GM18526 (cell line): ENCODE results near the gene ABCC6.
"Not testable (repeated sequence)": the region's sequence is repeated elsewhere in the genome, so short reads cannot be mapped to it uniquely, and the experiment has no call there.

ENCODE experiments used
- POLR2A ChIP-seq: IDR thresholded peaks from 3 replicates; pipeline ENCODE4 v1.6.1; 2011; ENCODE audit not compliant: insufficient read length; ENCODE audit errors: extremely low read depth

ABCC6 gene

DNA sequence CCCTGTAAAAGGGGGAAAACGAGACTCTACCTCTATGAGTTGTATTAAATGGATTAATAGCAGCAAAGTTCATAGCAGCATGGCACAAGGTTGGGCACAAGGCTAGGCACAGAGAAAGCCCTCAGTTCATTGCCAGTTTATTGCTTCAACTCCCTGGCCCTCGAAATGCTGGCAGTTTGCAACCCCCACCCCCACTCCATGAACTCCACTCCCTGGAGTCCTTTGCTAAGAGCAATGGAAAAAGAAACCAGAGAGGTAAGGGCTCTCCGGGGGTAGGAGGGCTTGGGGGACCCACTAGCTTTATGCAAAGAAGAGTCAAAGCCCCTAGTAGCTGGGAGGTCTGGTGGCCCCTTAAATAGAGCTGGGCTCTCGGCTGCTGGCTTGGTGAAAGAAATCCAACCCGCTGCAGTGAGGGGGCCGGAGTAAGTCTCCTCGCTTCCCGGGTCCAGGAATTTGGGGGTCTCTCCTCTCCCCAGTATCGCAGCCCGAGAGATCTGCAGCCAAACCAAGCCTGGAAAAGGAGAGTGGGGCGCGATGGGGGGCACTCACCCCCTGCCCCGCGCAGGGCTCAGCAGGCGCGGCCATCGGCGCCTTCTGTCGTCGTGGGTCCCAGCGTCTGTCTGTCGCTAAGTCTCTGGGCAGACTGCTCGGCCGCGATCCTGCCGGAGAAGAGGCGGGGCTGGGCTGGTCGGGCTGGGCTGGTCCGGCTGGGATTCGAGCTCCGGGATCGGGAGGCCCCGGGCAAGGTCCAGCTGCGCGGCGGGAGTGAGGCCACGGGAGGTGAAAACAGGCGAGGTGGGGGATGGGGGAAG is at the start of gene ABCC6:
ABCC6 (minus strand) TSS at position 645 of the 812 bp plus-strand sequence; CDS start at position 585, 60 bp downstream.
- TF ChIP-seq POLR2A = not testable (repeated sequence)

GRCh38 chr16:16197966-16198365 is 25.3 kb downstream of the ABCC6 start:
- TF ChIP-seq POLR2A = no peak

DNA sequence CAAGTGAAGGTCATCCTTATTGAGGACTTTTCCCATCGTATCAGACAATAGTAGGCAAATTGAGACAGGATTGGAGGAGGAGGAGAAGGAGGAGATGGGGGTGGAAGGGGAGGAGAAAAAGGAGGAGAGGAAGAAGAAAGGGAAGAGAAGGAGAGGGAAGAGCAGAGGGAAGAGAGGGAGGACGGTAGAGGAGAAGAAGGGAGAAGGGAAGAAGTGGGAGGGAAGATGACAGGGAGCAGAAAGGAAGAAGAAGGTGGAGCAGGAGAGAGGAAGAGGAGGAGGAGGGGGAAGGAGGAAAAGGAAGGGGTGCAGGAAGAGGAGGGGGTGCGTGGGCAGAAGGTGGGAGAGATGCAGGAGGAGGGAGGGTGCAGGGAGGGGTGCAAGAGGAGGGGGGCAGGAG is 26.0 kb downstream of the ABCC6 start:
- no peak for TF ChIP-seq POLR2A

- TF ChIP-seq POLR2A = no peak
These were observed 27.2 kb downstream of the ABCC6 start for GRCh38 chr16:16196099-16196498.

GRCh38 chr16:16191493-16192167 is 31.7 kb downstream of the ABCC6 start:
- no peak for TF ChIP-seq POLR2A

GRCh38 chr16:16190546-16190945 is 32.7 kb downstream of the ABCC6 start:
- TF ChIP-seq POLR2A = no peak

DNA sequence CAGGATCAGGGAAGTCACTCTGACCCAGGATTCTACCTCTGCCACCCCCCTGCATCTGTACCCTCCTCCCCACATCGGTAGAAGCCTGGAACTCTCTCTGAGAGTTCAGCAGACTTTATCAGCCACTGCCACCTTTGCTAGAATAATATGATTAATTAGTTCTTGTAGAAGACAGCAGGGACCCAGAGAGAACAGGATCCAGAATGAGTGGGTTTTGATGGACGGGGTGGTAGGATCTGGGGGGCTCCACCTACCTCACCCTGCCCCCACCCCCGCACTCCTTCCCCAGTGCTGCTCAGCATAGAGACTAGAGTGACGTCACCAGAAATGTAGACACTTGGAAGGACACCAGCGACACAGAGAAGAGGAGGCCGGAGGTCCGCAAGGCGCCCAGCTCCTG is 33.5 kb downstream of the ABCC6 start:
- no peak for TF ChIP-seq POLR2A

DNA sequence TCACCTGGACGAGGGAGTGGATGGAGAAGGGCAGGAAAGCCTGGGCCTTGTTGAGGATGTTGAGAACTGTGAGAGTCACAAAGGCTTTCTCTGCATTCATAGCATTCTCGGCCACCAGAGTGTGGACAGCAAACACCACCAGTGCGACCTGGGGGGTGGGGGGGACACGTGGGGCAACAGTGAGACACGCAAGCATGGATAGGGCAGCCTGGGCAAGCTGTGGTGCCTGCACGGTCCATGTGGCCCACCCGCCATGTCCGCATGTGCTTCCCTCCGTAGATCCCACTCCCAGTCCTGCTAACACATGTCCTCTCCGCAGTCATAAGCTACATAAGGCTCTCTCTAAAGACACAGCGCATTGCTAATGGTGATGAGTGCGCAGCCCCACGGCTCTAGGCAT is 34.5 kb downstream of the ABCC6 start:
- TF ChIP-seq POLR2A = no peak

- no peak for TF ChIP-seq POLR2A
These were observed 36.5 kb downstream of the ABCC6 start for GRCh38 chr16:16186820-16187219.

DNA sequence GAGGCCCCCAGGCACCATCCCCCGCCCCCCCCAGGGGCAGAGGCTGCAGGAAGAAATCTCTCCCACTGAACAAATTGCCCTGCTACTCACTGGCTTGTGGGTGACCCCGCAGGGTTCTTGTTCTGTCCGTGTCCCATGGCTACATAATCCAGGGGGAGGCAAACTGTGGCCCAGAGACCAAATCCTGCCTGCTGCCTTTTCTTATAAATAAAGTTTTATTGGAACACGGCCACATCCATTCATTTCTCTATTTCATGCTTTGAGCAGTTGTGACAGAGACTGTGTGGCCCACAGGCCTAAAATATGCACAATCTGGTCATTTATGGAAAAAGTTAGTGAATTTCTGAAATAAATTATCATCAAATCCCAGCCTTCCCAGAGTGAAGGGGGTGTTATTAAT is 38.2 kb downstream of the ABCC6 start:
- TF ChIP-seq POLR2A = no peak

DNA sequence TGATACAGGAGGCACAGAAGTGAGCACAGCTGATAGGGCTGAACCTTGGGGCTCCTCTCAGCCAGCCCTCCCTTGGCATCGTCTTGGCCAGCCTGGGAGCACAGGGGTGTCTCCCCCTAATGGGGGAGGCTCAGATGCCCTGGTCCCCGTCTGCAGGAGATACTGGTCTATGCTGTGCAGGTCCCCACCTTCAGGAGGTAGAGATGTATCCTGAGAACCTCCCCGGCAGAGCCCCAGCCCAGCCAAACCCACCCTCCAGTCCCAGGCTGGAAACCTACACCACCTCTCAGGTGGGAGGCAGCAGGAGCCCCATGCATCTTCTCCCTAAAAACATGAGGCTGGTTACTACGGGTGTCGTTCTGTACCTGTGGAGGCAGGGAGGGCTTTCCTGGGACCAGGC is 38.7 kb downstream of the ABCC6 start:
- TF ChIP-seq POLR2A = no peak

DNA sequence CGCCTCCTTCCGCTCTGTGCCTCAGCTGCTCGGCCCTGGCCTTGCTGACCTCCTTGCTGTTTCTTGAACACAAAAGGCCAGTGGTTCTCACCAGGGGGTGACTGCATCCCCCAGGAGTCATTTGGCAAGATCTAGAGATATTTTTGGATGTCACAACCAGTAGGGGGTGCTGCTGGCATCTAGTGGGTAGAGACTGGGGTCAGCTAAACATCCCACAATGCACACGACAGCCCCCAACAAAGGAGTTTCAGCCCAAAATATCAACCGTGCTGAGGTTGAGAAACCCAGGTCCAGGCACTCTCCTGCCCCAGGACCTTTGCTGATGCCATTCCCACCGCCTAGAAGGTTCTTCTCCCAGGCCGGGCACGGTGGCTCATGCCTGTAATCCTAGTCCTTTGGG is 39.7 kb downstream of the ABCC6 start:
- TF ChIP-seq POLR2A = no peak

DNA sequence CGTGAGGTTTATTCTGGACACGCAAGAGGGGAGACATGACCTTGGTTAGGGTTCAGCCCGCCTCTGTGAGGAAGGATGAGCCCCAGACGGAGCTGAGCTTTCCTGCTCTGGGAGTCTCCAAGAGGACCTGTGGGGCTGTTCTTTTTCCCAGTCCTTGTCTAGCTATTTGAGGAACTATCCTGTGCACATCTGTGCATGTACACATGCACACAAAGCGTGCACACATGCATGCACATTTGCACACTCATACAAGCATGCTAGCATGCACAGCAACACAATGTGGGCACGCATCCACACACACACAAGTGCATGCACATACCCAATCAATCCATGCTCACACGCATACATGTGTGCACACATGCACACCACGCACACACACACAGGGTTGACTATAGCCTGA is 40.4 kb downstream of the ABCC6 start:
- no peak for TF ChIP-seq POLR2A

GRCh38 chr16:16178455-16179162 is 44.7 kb downstream of the ABCC6 start:
- no peak for TF ChIP-seq POLR2A

- TF ChIP-seq POLR2A = no peak
These were observed 47.0 kb downstream of the ABCC6 start for GRCh38 chr16:16176328-16176727.

- no peak for TF ChIP-seq POLR2A
These were observed 48.0 kb downstream of the ABCC6 start for GRCh38 chr16:16175296-16175695.
